Measurements from ENCODE around the gene QRICH2.
"Not testable (repeated sequence)": the region's sequence is repeated elsewhere in the genome, so short reads cannot be mapped to it uniquely, and the experiment has no call there.

The QRICH2 gene

GRCh38 chr17:76246080-76247066, 61.7 kb downstream of the QRICH2 start:
- Histone ChIP-seq H3K9ac (ENCODE audit: low read length) (no peak overlapping the region), H3K36me3 (ENCODE audit: control insufficient read depth, insufficient read depth, low read length) (no peaks in the 10 kb centered on the region), H3K4me3 (ENCODE audit: low read length) (no peak overlapping the region), H3K4me1 (ENCODE audit: control insufficient read depth, insufficient read depth, low read length) (peaks cover 23% of the 10 kb centered on the region), H3K27me3 (ENCODE audit: control insufficient read depth, insufficient read depth, low read length) (peaks cover 14% of the 10 kb centered on the region), H3K9me3 (ENCODE audit: control insufficient read depth, low read length) (no peaks in the 10 kb centered on the region)

- H3K36me3 ChIP-seq (ENCODE audit: control insufficient read depth, insufficient read depth, low read length); H3K9ac ChIP-seq (ENCODE audit: low read length); H3K9me3 ChIP-seq (ENCODE audit: control insufficient read depth, low read length); H3K4me3 ChIP-seq (ENCODE audit: low read length): not testable (repeated sequence)
- Histone ChIP-seq H3K4me1 (ENCODE audit: control insufficient read depth, insufficient read depth, low read length) (peaks cover 19% of the 10 kb centered on the region), H3K27me3 (ENCODE audit: control insufficient read depth, insufficient read depth, low read length) (peaks cover 23% of the 10 kb centered on the region)
Observed at GRCh38 chr17:76244721-76245120, 63.4 kb downstream of the QRICH2 start.

- H3K27me3 ChIP-seq (ENCODE audit: control insufficient read depth, insufficient read depth, low read length): peaks cover 26% of the 10 kb centered on the region
- no peak overlapping the region for H3K4me3 ChIP-seq (ENCODE audit: low read length)
- peaks cover 19% of the 10 kb centered on the region for H3K4me1 ChIP-seq (ENCODE audit: control insufficient read depth, insufficient read depth, low read length)
- no peaks in the 10 kb centered on the region for H3K9me3 ChIP-seq (ENCODE audit: control insufficient read depth, low read length)
- no peak overlapping the region for H3K9ac ChIP-seq (ENCODE audit: low read length)
- no peaks in the 10 kb centered on the region for H3K36me3 ChIP-seq (ENCODE audit: control insufficient read depth, insufficient read depth, low read length)
Observed at GRCh38 chr17:76243826-76244679, 64.0 kb downstream of the QRICH2 start.

- no peaks in the 10 kb centered on the region for H3K36me3 ChIP-seq (ENCODE audit: control insufficient read depth, insufficient read depth, low read length)
- H3K4me3 ChIP-seq (ENCODE audit: low read length): no peak overlapping the region
- no peak overlapping the region for H3K9ac ChIP-seq (ENCODE audit: low read length)
- peaks cover 26% of the 10 kb centered on the region for H3K27me3 ChIP-seq (ENCODE audit: control insufficient read depth, insufficient read depth, low read length)
- H3K4me1 ChIP-seq (ENCODE audit: control insufficient read depth, insufficient read depth, low read length): peaks cover 8% of the 10 kb centered on the region
- H3K9me3 ChIP-seq (ENCODE audit: control insufficient read depth, low read length): no peaks in the 10 kb centered on the region
Observed at GRCh38 chr17:76241691-76242255, 66.3 kb downstream of the QRICH2 start.

- no peaks in the 10 kb centered on the region for H3K9me3 ChIP-seq (ENCODE audit: control insufficient read depth, low read length)
- H3K4me1 ChIP-seq (ENCODE audit: control insufficient read depth, insufficient read depth, low read length): peaks cover 2% of the 10 kb centered on the region
- H3K4me3 ChIP-seq (ENCODE audit: low read length): peak overlapping the region; percentile 55
- peak overlapping the region; percentile 62 for H3K9ac ChIP-seq (ENCODE audit: low read length)
- H3K27me3 ChIP-seq (ENCODE audit: control insufficient read depth, insufficient read depth, low read length): peaks cover 26% of the 10 kb centered on the region
- no peaks in the 10 kb centered on the region for H3K36me3 ChIP-seq (ENCODE audit: control insufficient read depth, insufficient read depth, low read length)
Observed at GRCh38 chr17:76241204-76241538, 66.9 kb downstream of the QRICH2 start.

GRCh38 chr17:76240461-76241203, 67.4 kb downstream of the QRICH2 start, which contains the start of gene RNF157:
Gene RNF157 (minus strand): TSS chr17:76240493. CDS start chr17:76240240, 253 bp downstream.
- Histone ChIP-seq H3K9me3 (ENCODE audit: control insufficient read depth, low read length) (no peaks in the 10 kb centered on the region), H3K4me3 (ENCODE audit: low read length) (peak within 1 kb of the TSS; percentile 55), H3K9ac (ENCODE audit: low read length) (peak within 1 kb of the TSS; percentile 62), H3K36me3 (ENCODE audit: control insufficient read depth, insufficient read depth, low read length) (no peaks in the 10 kb centered on the region), H3K4me1 (ENCODE audit: control insufficient read depth, insufficient read depth, low read length) (no peaks in the 10 kb centered on the region), H3K27me3 (ENCODE audit: control insufficient read depth, insufficient read depth, low read length) (peaks cover 26% of the 10 kb centered on the region)

GRCh38 chr17:76239538-76240274, 68.4 kb downstream of the QRICH2 start:
- H3K27me3 ChIP-seq (ENCODE audit: control insufficient read depth, insufficient read depth, low read length): peaks cover 26% of the 10 kb centered on the region
- H3K36me3 ChIP-seq (ENCODE audit: control insufficient read depth, insufficient read depth, low read length): no peaks in the 10 kb centered on the region
- H3K9ac ChIP-seq (ENCODE audit: low read length): no peak overlapping the region
- H3K4me3 ChIP-seq (ENCODE audit: low read length): no peak overlapping the region
- no peaks in the 10 kb centered on the region for H3K9me3 ChIP-seq (ENCODE audit: control insufficient read depth, low read length)
- H3K4me1 ChIP-seq (ENCODE audit: control insufficient read depth, insufficient read depth, low read length): no peaks in the 10 kb centered on the region

- Histone ChIP-seq H3K9me3 (ENCODE audit: control insufficient read depth, low read length) (no peaks in the 10 kb centered on the region), H3K9ac (ENCODE audit: low read length) (no peak overlapping the region), H3K4me3 (ENCODE audit: low read length) (no peak overlapping the region), H3K4me1 (ENCODE audit: control insufficient read depth, insufficient read depth, low read length) (no peaks in the 10 kb centered on the region), H3K36me3 (ENCODE audit: control insufficient read depth, insufficient read depth, low read length) (no peaks in the 10 kb centered on the region), H3K27me3 (ENCODE audit: control insufficient read depth, insufficient read depth, low read length) (peaks cover 26% of the 10 kb centered on the region)
Observed at GRCh38 chr17:76238847-76239537, 69.1 kb downstream of the QRICH2 start.

- no peak overlapping the region for H3K9ac ChIP-seq (ENCODE audit: low read length)
- no peaks in the 10 kb centered on the region for H3K4me1 ChIP-seq (ENCODE audit: control insufficient read depth, insufficient read depth, low read length)
- no peak overlapping the region for H3K4me3 ChIP-seq (ENCODE audit: low read length)
- no peaks in the 10 kb centered on the region for H3K9me3 ChIP-seq (ENCODE audit: control insufficient read depth, low read length)
- no peaks in the 10 kb centered on the region for H3K36me3 ChIP-seq (ENCODE audit: control insufficient read depth, insufficient read depth, low read length)
- peaks cover 22% of the 10 kb centered on the region for H3K27me3 ChIP-seq (ENCODE audit: control insufficient read depth, insufficient read depth, low read length)
Observed at GRCh38 chr17:76237859-76238313, 70.2 kb downstream of the QRICH2 start.

- Histone ChIP-seq H3K9me3 (ENCODE audit: control insufficient read depth, low read length) (no peaks in the 10 kb centered on the region), H3K4me3 (ENCODE audit: low read length) (no peak overlapping the region), H3K36me3 (ENCODE audit: control insufficient read depth, insufficient read depth, low read length) (no peaks in the 10 kb centered on the region), H3K27me3 (ENCODE audit: control insufficient read depth, insufficient read depth, low read length) (peaks cover 14% of the 10 kb centered on the region), H3K4me1 (ENCODE audit: control insufficient read depth, insufficient read depth, low read length) (no peaks in the 10 kb centered on the region), H3K9ac (ENCODE audit: low read length) (no peak overlapping the region)
Observed at GRCh38 chr17:76236603-76237002, 71.5 kb downstream of the QRICH2 start.
